Endodermal cell (in vitro differentiated cells): ENCODE measurements around the gene AP3D1. TPM values are rescaled to one million over a fixed set of nuclear protein-coding genes. Genes with fewer than 3 reads are reported as not detected.
A peak's percentile ranks its signal among the peaks of the same experiment; 100 is the strongest.

ENCODE experiments used
- DNase-seq: peaks from one replicate; pipeline ENCODE4 v3.0.0-alpha.2; 2017
- H3K27ac ChIP-seq: 2 replicates; pipeline ENCODE4 v1.5.1; 2013; ENCODE audit warnings: mild to moderate bottlenecking, low read depth, low read length, moderate library complexity
- H3K27me3 ChIP-seq: 2 replicates; pipeline ENCODE4 v1.6.1; 2013; ENCODE audit warnings: mild to moderate bottlenecking, low read length, moderate library complexity; ENCODE audit not compliant: insufficient read depth, control insufficient read depth, poor library complexity, severe bottlenecking
- H3K36me3 ChIP-seq: 2 replicates; pipeline ENCODE4 v1.7.0; 2013; ENCODE audit warnings: mild to moderate bottlenecking, low read length, moderate library complexity; ENCODE audit not compliant: control insufficient read depth, insufficient read depth
- H3K4me1 ChIP-seq: one replicate; pipeline ENCODE4 v1.7.0; 2013; ENCODE audit warnings: low read length; ENCODE audit not compliant: control insufficient read depth, insufficient read depth
- H3K4me3 ChIP-seq: 2 replicates; pipeline ENCODE4 v1.5.1; 2013; ENCODE audit warnings: mild to moderate bottlenecking, low read length, moderate library complexity
- H3K9ac ChIP-seq: 2 replicates; pipeline ENCODE4 v1.6.1; 2013; ENCODE audit warnings: mild to moderate bottlenecking, low read length, moderate library complexity; ENCODE audit not compliant: poor library complexity, severe bottlenecking; ENCODE audit errors: extremely low read depth
- H3K9me3 ChIP-seq: 2 replicates; pipeline ENCODE4 v1.6.1; 2013; ENCODE audit warnings: mild to moderate bottlenecking, low read length, moderate library complexity; ENCODE audit not compliant: control insufficient read depth
- H3K27ac Mint-ChIP-seq: 2 replicates; pipeline ENCODE4 v1.8.0; 2020; ENCODE audit warnings: mixed read lengths
- H3K27me3 Mint-ChIP-seq: 2 replicates; pipeline ENCODE4 v1.8.0; 2021; ENCODE audit warnings: mild to moderate bottlenecking, mixed read lengths; ENCODE audit not compliant: insufficient read depth
- H3K36me3 Mint-ChIP-seq: 2 replicates; pipeline ENCODE4 v1.8.0; 2020; ENCODE audit warnings: low read depth, mixed read lengths
- H3K4me1 Mint-ChIP-seq: 2 replicates; pipeline ENCODE4 v1.8.0; 2020; ENCODE audit warnings: mixed read lengths
- H3K4me3 Mint-ChIP-seq: 2 replicates; pipeline ENCODE4 v1.8.0; 2020; ENCODE audit warnings: mild to moderate bottlenecking, moderate library complexity, mixed read lengths
- H3K9me3 Mint-ChIP-seq: 2 replicates; pipeline ENCODE4 v1.8.0; 2020; ENCODE audit warnings: mild to moderate bottlenecking, mixed read lengths
- WGBS, 2 experiments: methylation state at CpG; one replicate each; pipeline versions ENCODE4 v1.1.5 to v1.1.7; 2013; ENCODE audit warnings: missing lambda C conversion rate in 2 of 2, mixed read lengths in 1 of 2; ENCODE audit not compliant: insufficient coverage in 1 of 2, insufficient read length in 1 of 2; 5-methylcytosine and 5-hydroxymethylcytosine counted together
- total RNA-seq, 2 donors: library from RNA; stranded (reverse); fragmentation: NEBNext Ultra II Directional in 1 of 2; extraction: Animal tissue kit (Norgen Biotek cat#: 25700) in 1 of 2; gene quantifications; 2 replicates in 1 of 2; 3 replicates in 1 of 2; pipeline ENCODE4 v1.2.1, GENCODE V29; 2021
- TF ChIP-seq, protein P1 (sequence below): fragments of 200-600 bp; sonication (generic); conservative IDR thresholded peaks from 2 replicates; pipeline ENCODE4 v1.5.0; 2021; ENCODE audit warnings: antibody characterized with exemption, mild to moderate bottlenecking

Gene AP3D1
- total RNA-seq, 2 donors from 2014 or later = 162 to 181 TPM

DNA sequence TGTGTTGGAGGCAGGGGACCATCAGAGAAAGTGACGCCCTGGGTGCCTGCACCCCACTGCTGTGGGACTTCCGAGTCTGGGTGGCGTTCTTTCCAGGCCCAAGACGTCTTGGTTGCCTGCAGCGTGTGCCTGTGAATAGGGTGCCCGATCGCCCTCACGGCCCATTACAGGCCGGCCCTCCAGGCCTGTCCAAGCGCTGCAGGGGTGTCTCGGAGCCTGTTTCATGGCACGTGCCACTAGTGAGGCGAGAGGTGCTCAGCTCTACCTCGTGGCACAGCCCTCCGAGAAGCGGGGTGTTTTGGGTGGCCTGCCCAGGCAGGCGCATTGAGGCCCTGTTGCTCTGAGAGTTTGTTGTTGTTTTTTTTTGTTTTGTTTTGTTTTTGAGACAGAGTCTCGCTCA lies 42.4 kb upstream of the AP3D1 start:
- no peak for DNase-seq
- H3K4me3 ChIP-seq = no peak overlapping the region
- H3K4me1 ChIP-seq = no peaks in the 10 kb centered on the region
- no peaks in the 10 kb centered on the region for H3K4me1 Mint-ChIP-seq
- peaks cover 37% of the 10 kb centered on the region for H3K36me3 Mint-ChIP-seq
- H3K9me3 ChIP-seq = no peaks in the 10 kb centered on the region
- H3K36me3 ChIP-seq = peaks cover 5% of the 10 kb centered on the region
- WGBS, 2 experiments = 93 to 96% methylated on average over 15 to 18 of the region's 18 CpGs
- TF ChIP-seq, protein P1, sequence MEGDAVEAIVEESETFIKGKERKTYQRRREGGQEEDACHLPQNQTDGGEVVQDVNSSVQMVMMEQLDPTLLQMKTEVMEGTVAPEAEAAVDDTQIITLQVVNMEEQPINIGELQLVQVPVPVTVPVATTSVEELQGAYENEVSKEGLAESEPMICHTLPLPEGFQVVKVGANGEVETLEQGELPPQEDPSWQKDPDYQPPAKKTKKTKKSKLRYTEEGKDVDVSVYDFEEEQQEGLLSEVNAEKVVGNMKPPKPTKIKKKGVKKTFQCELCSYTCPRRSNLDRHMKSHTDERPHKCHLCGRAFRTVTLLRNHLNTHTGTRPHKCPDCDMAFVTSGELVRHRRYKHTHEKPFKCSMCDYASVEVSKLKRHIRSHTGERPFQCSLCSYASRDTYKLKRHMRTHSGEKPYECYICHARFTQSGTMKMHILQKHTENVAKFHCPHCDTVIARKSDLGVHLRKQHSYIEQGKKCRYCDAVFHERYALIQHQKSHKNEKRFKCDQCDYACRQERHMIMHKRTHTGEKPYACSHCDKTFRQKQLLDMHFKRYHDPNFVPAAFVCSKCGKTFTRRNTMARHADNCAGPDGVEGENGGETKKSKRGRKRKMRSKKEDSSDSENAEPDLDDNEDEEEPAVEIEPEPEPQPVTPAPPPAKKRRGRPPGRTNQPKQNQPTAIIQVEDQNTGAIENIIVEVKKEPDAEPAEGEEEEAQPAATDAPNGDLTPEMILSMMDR = no peak
- no peaks in the 10 kb centered on the region for H3K9me3 Mint-ChIP-seq
- no peak overlapping the region for H3K27ac ChIP-seq
- no peaks in the 10 kb centered on the region for H3K27me3 ChIP-seq
- H3K4me3 Mint-ChIP-seq = no peak overlapping the region
- H3K27me3 Mint-ChIP-seq = no peaks in the 10 kb centered on the region
- H3K9ac ChIP-seq = no peak overlapping the region
- H3K27ac Mint-ChIP-seq = peak overlapping the region; percentile 23

DNA sequence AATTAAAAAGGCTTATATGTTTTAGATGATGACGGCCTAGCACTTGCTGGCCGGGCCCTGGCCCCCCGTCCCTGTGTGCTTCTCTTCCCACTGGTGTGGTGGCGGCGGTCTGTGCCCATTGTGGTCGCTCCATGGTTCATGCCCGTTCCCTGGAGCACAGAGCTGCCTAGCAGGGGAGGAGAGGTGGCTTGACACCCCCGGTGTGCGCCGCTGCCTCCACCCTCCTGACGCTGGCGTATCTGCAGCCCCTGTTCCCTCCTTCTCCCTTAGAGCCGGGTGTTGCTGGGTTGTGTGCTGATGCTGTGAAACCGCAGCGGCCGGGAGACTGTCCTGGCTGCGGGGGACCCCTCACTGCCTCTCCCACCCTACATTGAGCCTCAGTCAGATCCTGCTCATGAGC lies 41.5 kb upstream of the AP3D1 start:
- WGBS, 2 experiments = 94 to 100% methylated on average over 6 to 17 of the region's 17 CpGs
- H3K4me1 Mint-ChIP-seq = no peaks in the 10 kb centered on the region
- peaks cover 8% of the 10 kb centered on the region for H3K36me3 ChIP-seq

DNA sequence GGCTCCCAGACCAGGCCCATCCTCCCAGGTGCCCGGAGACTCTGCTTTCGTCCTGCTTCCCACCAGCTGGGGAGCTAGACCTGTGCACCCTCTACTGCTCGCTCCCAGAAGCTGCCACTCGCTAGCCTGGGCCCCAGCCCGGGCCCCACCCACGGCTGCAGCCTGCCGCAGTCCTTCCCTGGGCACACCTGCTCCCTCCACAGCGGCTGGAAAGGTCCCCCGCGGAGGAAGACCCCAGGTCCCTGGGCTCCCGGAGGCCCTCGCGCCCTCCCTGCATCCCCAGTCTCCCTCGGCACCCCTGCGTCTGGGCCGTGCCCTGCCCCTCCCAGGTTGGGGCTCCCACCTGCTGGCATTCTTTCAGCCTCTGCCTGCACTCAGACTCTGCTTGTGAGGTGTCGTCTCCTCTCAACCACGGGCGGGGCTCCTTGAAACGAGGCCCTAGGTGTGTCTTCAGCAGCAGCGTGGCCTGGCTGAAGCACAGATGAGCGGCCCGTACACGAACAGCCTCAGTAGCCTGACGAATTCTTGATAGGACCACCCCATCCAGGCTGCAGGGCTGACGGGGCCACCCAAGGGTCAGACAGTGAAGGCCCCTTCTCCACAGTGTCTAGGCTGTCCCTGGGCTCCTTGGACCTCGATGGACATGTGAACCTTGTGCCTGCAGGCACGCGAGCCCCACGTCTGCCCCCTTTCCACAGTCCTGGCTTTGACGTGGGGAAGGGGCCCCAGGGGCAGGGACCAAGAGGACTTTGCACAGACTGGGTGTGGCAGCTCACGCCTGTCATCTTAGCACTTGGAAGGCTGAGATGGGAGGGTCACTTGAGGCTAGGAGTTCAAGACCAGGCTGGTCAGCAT lies 40.3 kb upstream of the AP3D1 start:
- Mint-ChIP-seq H3K4me1 (no peaks in the 10 kb centered on the region), H3K36me3 (peaks cover 43% of the 10 kb centered on the region)
- H3K27ac ChIP-seq = no peak overlapping the region

More for the DNA sequence above, 41.5 kb upstream of the AP3D1 start:
- Mint-ChIP-seq H3K27ac (peak overlapping the region; percentile 23), H3K36me3 (peaks cover 41% of the 10 kb centered on the region), H3K27me3 (no peaks in the 10 kb centered on the region), H3K9me3 (no peaks in the 10 kb centered on the region), H3K4me3 (no peak overlapping the region)
- no peaks in the 10 kb centered on the region for H3K27me3 ChIP-seq
- DNase-seq = no peak
- no peaks in the 10 kb centered on the region for H3K4me1 ChIP-seq
- H3K27ac ChIP-seq = no peak overlapping the region
- H3K9me3 ChIP-seq = no peaks in the 10 kb centered on the region
- H3K4me3 ChIP-seq = no peak overlapping the region
- H3K9ac ChIP-seq = no peak overlapping the region
- TF ChIP-seq, protein P1 = no peak

More for the DNA sequence above, 40.3 kb upstream of the AP3D1 start:
- H3K27ac Mint-ChIP-seq = no peak overlapping the region
- Histone ChIP-seq H3K9me3 (no peaks in the 10 kb centered on the region), H3K4me1 (no peaks in the 10 kb centered on the region), H3K9ac (no peak overlapping the region), H3K36me3 (peaks cover 13% of the 10 kb centered on the region), H3K4me3 (no peak overlapping the region), H3K27me3 (no peaks in the 10 kb centered on the region)
- no peak overlapping the region for H3K4me3 Mint-ChIP-seq
- WGBS, 2 experiments = 94% methylated on average over 25 to 32 of the region's 32 CpGs
- no peak for DNase-seq
- TF ChIP-seq, protein P1 = no peak
- H3K27me3 Mint-ChIP-seq = no peaks in the 10 kb centered on the region
- H3K9me3 Mint-ChIP-seq = no peaks in the 10 kb centered on the region
